ENCODE data around the gene SNED1.
A peak's percentile ranks its signal among the peaks of the same experiment; 100 is the strongest.

SNED1 gene

DNA sequence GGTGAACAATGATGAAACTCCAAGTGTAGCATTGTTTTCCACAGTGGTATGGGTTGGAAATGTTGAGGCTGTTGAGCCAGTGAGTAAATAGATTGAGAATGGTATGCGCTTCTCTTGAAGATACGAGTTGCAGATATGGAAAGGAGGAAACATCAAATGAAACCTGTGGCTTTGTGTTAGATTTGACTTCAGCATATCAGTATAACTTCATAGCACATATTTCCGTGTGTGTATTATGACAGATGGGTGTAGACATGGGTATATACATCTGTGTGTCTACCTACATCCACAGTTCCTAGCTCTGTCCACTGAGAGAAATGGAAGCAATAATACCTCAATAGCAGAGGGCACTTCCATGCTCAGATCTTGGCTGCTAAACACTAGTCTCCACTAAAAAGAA lies 8.0 kb downstream of the SNED1 start:
- no peak for DNase-seq (ENCODE audit: low spot score)

DNA sequence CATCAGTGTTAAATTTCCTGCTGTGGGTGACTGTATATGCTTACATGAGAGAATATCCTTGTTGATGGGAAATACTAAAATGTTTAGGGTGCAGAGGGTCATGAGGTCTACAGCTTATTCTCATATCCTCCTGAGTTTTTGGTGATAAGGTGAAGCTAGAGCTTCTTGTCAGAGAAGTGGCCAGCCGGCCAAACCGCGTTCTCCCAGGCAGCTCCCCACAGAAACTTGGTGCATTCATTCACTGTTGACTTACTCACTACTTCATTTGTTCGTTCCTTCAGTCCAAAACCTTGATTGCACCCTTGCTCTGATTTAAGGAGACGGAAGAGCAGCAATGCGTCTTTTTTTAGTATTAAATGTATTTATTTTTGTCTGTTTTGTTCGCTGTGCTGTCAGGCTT lies 8.7 kb downstream of the SNED1 start:
- DNase-seq (ENCODE audit: low spot score), result no peak

DNA sequence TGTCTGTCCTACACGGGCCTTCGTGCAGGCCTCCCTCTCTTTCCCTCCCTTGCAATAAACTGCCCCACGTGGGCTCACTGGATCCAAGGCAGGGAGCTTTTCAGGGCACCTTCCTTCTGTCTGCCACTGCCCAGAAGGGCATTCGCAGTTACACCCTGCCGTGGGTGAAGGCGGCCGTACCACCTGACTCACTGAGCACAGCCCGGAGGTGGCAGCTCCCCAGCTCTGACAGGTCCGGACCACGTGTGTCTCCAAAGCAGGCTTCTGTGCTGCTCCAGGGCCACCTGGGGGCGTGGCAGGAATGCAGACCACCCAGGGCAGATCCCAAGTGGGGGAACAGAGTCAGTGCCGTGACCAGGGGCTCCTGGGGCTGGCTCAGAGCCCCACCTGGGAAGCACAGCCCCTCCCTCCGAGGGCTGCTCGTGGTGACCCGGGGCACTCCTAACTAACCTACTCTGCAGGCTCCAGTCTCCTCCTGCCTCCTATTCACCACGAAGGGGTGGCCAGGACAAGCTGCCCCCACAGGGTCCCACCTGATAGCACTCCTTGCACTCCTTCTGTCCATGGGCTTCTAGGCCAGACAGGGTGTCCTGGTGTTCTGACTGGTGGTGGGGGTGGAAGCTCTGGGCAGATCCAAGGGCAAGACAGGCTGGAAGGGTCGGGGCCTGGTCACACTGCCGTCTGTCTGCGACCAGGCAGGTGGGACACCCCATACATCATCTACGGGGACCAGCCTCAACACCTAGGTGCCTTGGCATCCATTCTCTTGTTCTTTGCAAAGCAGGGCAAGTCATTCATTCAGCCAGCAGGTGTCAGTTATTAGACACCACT lies 9.7 kb downstream of the SNED1 start:
- DNase-seq (ENCODE audit: low spot score), result no peak

DNA sequence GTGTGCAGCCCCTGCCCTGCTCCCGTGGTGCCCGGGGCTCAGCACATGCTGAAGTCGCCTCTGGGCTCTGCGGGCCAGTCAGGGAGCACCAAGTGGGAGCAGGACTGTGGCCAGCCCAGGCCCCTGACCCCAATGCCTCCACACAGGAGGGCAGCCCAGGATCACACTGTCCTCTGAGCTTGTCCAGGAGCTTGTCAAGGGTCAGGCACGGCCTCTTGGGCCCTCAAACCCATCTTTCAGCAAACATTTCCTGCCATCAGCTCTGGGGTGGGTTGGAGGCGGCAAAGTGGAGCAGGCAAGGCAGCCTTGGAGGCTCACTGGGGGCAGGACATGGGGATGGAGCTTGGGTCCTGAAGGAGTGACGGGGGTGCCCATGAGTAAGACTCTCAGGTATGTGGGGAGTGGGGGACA lies 10.3 kb downstream of the SNED1 start:
- no peak for DNase-seq (ENCODE audit: low spot score)

DNA sequence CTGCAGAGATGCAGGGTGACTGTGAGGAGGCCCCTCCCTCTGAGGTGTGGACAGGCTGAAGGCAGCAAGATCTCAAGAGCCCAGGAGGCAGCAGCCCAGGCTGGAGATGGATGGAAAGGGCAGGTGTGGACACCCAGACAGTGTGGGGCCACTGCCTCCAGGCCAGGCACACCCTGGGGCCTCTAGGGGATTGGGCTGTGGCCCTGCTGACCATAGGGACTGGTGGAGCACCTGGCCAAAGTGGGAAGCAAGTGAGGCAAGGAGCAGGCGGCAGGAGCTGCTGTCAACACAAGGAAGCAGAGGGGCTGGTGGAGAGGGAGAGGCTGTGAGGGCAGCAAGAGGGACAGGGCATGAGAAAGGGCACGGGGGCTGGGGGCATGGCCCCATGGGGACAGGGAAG lies 10.8 kb downstream of the SNED1 start:
- no peak for DNase-seq (ENCODE audit: low spot score)

DNA sequence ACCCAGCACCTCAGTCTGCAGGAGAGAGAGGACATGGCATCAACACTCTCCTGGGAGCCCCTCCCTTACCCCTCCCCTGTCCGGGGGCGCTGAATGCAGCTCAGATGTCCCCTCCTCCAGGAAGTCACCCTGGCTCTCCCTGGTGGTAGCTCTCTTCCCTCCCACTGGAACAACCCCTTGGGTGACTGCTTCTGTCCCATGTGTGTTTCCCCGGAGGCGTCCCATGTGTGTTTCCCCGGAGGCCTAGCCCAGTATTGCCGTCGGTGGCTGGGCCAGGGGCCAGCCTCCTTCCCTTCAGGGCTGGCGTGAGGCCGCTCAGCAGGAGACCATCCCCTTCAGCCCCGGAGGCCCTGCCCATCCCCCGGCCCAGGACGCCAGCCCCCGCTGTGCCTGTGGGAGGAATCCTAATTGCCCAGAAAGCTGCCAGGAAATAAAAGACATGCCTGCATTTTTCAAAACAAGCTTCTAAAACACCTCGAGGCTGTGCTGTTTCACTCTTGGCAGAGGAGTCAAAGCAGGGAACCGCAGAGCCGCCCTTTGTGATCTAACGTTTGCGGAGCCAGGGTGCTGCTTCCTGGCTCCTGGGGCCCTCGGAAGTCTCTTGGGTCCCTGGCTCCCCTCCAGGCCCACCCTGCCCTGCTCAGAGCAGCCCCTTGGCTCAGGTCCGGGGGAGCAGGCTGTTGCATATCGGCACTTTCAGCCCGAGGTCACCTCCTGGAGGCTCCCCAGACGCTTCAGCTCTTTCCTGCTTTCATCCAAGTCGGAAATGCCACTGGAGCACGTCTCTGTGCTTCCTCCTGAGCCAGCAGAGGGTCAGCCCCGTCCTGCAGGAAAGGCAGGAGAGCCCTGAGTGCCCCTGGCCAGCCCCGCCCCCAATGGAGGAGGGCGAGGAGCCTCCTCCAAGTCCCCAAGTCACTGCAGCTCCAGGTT lies 11.4 kb downstream of the SNED1 start:
- peak; percentile 80 for DNase-seq (ENCODE audit: low spot score)

DNA sequence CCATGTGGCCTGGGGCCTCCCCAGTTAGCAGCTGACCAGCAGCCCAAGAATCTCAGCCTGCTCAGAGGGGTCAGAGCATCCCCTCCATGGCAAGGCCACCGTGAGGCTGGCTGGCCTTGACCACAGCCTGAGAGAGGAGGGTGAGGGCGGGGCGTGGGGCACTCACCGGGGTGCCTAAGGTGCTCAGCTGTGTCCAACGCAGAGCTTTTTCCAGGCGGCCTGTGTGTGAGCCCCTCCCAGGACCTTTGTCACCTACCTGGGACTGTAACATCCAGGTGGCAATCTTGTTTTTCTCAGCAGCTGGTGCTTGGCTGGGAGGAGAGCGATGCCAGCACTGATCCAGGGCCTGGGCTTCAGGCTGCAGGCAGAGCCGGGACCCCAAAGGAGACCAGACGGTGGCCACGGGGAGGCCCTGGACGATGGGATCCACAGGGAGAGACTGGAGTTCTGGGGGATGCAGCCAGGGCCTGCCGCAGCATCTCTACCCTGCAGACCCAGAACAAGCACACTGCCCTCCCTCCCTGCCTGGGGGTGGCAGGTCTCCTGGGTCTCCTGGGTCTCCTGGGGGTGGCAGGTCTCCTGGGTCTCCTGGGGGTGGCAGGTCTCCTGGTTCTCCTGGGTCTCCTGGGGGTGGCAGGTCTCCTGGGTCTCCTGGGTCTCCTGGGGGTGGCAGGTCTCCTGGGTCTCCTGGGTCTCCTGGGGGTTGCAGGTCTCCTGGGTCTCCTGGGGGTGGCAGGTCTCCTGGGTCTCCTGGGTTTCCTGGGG lies 12.3 kb downstream of the SNED1 start:
- DNase-seq (ENCODE audit: low spot score), result no peak

DNA sequence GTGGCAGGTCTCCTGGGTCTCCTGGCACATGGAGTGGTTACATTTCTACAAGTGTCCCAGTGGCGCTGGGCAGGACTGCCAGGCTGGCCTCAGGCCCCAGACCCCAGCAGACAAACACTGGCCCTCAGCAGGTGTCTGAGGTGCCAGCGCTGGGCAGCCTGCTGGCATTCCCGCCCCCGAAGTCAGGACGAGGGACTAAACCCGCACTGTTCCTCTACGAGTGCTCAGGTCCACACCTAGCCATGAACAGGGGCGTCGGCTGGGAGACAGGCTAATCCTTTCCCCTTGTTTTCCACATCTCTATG lies 12.8 kb downstream of the SNED1 start:
- no peak for DNase-seq (ENCODE audit: low spot score)

DNA sequence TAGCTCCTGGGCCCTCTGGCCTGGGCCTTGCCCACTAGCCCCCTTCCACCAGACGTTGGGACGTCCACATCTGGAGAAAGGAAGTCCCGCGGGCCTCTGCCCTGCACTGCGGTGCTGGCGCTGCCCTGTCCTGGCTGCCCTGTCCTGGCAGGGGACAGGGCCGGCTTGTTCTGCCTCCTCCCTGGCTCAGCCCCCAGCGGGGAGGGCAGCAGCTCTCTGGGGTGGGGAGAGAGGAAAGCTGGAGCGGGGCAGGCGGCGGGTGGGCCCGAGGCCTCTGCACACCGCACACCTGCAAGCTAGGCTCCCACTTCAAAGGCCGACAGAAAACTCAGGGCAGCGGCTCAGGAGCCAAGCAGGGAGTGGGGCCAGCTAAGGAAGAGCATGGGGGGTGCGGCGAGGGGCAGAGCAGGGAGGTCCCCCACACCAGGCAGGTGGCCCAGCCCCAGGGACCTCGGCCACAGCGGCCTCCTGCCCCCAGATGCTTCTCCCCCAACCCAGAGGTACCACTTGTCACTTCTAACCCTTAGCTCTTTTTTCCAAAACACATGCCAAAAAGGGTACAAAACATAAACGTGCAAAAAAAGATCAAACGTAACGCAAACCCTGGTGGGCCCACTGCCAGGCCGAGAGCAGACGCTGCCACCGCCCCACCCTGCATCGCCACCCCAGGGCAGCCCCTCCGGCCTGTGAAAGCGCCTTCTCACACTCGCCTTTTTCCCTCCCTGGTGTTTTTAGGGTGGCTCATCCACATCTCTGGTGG lies 13.5 kb downstream of the SNED1 start:
- DNase-seq (ENCODE audit: low spot score), result no peak

DNA sequence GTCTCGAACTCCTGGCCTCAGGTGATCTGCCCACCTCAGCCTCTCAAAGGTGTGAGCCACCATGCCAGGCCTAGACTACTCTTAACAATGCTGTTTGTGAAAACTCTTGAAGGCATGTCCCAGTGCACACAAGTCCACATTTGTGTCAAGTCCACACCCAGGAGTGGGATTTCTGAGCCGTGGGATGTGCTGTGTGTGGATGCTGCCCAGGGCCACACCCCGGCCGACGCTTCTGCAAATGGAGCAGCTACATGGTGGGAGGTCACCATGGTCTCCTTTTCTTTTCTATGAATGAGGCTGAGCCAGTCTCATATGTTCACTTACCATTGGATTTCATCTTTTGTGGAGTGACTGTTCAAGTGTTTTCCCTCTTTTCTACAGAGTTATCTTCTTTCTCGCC lies 15.8 kb downstream of the SNED1 start:
- no peak for DNase-seq (ENCODE audit: low spot score)

DNA sequence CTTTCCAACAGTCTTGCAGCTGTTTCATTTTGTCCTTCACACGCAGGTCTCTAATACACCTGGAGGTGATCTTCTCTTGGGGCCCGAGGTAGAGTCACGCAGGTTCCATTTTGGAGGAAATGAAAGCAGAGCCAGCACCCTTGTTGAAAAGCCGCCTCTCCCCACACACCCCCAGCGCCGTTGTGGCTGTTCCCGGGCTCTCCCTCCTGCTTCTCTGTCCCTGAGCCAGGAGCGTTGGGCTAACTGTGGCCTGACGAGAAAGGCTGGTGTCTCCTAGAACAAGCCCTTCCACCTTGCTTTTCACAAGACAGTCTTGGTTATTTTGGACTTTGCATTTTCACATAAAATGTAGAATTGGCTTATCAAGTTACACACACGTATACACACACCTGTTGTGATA lies 16.3 kb downstream of the SNED1 start:
- DNase-seq (ENCODE audit: low spot score), result no peak

DNA sequence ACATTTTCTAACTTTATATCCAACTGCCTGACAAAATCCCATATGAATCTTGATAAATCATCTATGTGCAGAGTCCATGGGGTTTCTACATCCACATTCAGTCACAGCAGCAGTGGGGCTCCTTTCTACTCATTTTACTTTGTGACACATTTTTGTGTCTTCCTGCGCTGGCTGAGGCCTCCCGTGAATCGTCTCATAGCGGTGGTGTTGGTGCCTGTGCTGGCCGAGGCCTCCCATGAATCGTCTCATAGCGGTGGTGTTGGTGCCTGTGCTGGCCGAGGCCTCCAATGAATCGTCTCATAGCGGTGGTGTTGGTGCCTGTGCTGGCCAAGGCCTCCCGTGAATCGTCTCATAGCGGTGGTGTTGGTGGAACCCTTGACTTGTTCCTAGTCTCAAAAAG lies 17.0 kb downstream of the SNED1 start:
- no peak for DNase-seq (ENCODE audit: low spot score)

DNA sequence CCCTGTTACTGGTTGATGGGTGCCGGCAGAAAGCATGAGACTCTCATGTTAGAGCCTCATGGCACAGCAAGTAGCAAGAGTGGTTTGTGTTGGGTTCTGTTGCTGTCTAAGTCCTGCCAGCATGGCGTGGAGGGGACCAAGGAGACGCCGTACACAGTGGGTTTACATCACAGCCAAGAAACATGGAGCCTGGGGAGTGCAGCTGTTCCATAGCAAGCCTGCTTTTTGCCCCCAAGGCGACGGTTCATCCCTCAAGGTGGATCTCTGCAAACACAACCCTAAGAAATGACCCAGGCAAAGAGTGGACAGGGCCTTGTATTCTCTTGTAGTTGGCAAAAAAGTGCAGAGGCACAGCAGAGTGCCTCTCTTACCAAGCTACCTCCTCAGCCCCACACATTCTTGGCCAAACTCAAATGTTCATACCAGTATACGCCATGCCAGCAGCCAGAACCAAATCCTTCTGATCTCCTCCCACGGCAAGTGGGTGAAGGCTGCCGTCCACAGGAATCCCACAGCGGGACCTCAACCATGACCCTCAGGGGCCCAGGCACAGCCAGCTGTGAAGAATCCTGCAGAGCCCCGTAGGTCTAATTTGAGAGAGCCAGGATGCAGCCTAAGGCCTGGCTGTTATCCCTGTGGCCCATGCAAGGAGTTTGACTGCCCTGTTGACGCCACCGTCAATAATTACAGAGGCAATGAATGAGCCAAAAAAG lies 19.0 kb downstream of the SNED1 start:
- no peak for DNase-seq (ENCODE audit: low spot score)

DNA sequence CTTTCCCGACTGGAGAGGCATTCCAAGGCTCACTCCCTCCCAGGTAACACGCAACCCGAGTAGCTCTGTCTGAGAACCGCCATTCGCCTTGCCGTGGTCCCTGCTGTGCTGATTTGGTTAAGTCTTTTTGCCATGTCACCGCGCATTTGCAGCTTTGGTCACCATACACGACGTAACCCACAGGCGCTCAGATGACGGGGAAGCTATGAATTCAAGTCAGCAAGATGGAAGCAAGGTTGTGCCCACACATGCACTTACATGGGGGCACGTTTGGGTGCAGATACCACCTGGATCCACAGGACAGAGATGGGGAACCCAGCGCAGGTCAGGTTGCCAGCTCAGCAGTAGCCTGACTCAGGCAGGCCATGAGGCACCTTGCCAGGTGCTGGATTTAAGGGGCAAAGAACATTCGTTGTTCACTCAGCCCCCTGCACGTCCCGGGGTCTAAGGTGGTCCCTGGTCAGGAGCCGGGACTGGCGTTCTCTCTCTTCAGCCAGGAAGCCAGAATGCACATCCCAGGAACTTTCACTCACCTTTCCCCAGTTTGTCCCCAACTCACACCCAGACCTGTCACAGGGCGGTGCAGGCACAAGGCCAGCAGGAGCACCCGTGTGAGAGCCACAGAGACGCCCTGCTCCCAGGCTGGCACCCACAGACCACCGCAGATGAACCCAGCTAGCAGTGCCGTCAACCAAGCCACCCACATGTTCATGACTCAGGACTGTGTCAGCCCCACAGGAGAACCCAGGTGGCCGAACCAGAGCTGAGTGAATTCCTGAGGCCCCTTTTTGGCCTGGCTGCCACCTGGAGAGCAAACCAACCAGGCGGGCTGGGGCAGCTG lies 19.9 kb downstream of the SNED1 start:
- no peak for DNase-seq (ENCODE audit: low spot score)

DNA sequence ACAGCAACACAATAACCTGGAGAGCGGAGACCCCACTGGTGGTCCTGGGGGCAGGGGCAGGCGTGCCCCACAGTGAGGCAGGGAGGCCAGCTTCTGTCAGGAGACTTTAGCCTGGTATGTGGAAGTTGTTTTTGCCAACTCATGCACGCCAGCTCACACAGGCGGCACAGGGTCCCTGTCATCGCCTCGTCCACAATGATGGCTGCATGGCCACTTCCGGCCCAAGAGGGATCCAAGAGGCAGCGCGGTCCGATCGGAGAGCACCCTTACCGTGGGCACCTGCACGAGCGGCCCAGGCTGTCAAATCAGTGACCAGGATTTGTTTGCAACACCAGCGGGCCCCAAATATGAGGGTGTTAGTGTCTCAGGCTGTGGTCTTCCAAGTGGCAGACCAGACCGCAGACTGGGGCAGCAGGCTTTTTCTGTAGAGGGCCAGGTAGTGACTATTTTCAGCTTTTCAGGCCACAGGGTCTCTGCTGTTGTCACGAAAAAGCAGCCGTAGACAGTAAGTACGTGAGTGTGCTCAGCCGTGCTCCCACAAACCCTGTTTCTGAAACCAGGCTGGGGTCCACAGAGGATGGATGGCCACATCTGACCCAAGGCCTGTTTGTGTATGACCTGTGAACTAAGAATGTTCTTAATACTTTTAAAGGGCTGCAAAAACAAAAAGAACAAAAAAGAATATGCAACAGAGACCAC lies 21.2 kb downstream of the SNED1 start:
- DNase-seq (ENCODE audit: low spot score), result no peak

DNA sequence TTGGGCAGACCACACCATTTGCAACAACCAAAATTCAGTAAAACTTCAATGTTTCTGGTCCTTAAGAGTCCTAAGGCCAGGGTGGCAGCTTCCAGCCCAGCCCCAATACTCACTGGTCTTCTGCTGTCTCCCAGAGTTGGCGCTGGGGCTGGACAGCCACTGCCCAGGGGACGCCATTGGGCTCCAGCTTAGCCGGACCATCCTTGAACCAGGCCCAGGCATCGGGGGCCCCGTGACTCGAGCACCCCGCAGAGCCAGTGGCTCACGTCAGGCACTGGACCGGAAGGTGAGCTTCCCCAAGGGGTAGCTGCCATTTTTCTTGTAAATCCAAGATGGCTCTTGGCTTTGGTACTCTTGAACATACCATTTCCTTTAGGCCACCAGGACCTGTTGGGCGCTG lies 21.8 kb downstream of the SNED1 start:
- DNase-seq (ENCODE audit: low spot score), result no peak

DNA sequence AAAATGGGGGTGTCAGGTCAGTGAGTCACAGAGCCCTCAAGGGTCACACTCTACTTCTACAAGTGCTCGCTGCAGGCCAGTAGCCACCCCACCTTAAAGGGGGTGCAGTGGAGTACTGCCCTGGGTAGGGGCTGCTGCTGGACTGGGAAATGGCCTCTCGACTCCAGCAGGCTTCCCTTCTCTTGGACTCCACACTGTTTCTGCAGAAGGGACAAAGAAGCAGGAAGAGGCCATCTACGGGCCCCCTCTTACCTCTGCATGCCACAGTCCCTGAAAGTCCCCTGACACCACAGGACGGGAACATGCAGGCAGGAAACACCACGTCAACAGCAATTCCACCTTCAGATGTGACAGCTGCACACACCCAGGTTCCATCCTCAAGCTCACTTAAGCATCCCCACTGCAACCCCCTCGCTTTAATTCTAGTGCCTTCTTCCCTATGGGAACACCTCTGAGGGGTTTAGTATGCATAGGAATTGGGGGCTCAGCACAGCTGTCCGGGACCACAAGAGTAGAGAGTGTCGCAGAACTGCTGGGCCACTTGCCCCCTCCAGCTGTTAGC lies 22.3 kb downstream of the SNED1 start:
- no peak for DNase-seq (ENCODE audit: low spot score)

DNA sequence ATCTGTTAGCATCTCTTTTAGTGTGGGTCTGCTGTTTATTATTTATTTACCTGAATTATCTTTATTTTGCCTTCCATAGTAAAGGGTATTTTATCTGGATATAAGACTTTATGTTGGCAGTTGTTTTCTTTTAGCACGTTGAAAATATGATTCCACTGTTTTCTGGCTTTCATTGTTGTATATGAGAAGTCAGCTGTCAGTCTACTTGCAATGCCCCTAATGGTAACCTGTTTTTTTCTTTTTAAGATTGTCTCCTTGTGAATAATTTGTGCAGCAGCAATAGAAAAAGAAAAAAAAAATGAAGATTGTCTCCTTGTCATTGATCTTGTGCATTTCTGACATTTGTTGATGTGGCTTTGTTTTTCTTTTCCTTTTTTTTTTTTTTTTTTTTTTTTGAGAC lies 27.2 kb downstream of the SNED1 start:
- DNase-seq (ENCODE audit: low spot score), result no peak

DNA sequence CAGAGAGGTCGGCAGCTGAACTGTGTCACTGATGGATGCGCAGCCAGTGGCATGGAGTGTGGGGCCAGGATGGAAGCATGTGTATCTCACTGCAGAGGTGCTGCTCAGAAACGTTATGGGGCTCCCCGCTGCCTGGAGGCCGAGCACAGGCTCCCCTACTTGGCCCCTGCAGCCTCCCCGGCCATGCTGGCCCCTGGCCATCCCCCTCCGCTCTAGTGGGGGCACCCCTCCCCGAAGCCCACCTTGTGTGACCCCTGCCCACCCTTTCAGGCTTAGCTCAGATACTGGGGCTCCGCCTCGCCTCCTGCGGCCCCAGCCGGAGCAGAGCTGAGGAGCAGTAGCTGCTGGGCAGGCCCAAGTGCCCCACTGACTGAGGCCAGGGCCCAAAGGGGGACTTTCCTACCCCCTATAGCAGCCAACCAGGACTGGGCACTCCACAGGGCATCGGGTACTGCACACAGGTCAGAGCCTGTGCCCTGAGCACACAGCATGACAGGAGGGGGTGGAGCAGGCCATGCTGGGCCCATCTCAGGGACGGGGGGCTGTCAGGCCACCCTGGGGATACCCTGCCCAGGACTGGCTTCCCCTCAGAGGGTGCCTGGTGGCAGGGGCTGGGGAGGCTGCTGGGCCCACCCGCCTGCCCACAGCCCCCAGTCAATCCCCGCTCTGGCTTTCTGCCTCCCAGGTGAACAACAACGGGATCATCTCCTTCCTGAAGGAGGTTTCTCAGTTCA lies 31.3 kb downstream of the SNED1 start:
- DNase-seq (ENCODE audit: low spot score), result no peak

Data from AG08396 (cell line).